HG02970 (cell line): ENCODE results near the gene RTL5.

Experiments used
- ATAC-seq: cut with Tn5 transposase; IDR thresholded peaks from one replicate; pipeline ENCODE4 v1.9.1; 2021; ENCODE audit warnings: mild to moderate bottlenecking, moderate library complexity, moderate number of reproducible peaks; ENCODE audit not compliant: unreplicated experiment, low FRiP score

RTL5 gene

DNA sequence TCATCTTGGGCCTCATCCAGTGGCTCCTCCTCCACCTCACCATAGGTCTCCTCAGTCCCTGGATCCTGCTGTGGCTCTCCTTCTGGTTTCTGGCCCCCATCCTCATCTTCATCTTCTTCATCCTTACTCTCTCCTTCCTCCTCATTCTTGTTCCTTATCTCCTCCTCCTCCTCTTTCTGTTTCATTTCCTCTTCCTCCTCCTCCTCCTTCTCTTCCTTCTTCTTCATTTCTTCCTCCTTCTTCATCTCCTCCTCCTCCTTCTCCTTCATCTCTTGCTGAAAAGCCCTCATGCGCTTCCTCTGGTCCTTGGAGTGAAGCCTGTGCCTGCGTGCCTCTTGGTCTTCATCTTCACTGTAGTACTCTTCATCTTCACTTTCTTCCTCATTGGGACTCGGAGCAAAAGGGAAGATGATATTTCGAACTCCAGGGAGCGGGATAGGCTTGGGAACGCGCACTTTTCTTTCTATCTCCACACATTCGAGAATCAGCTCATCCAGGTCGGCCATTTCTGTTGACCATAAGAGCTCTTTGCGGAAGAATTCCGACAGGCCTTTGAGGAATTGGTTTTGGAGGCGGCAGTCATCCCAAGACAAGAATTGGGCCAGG lies 1.5 kb downstream of the RTL5 start:
- ATAC-seq, result no peak

DNA sequence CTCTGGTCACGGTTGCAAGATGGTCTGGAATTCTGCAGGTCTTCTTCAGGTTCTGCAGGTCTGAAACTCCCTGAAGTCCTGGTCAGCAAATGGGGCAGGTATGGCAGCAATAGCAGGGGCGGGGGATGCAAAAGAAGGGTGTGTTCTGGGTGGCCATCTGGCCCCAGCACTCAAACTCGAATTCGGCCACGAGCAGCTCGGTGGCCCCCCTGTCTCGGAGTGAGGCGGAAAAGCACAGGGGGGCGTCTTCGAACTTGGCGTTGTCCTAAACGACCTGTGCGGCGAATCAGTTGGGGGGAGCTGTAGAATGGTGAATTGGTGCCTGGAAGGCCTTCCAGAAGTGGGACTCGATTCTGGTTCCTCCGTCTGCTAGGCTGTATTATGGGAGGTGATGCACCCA lies 2.1 kb downstream of the RTL5 start:
- ATAC-seq, result no peak

DNA sequence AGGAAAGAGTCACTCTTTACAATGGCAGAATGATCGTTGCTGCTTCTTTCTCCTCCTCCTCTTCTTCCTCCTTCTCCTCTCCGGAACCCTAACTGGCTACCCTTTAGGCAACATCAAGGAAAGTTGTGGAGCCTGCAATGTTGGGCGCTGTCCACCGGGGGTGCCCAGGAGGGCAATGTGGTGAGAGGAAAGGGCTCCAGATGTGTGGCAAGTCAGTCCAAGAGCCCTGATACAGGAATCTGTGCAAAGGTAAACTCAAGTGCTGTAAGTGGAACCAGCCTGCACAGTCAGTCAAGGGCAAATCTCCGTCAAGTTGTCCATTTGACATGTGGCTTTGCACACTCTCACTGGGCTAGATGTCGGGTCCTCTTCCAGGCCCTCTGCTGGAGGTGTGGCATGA lies 2.8 kb downstream of the RTL5 start:
- no peak for ATAC-seq

DNA sequence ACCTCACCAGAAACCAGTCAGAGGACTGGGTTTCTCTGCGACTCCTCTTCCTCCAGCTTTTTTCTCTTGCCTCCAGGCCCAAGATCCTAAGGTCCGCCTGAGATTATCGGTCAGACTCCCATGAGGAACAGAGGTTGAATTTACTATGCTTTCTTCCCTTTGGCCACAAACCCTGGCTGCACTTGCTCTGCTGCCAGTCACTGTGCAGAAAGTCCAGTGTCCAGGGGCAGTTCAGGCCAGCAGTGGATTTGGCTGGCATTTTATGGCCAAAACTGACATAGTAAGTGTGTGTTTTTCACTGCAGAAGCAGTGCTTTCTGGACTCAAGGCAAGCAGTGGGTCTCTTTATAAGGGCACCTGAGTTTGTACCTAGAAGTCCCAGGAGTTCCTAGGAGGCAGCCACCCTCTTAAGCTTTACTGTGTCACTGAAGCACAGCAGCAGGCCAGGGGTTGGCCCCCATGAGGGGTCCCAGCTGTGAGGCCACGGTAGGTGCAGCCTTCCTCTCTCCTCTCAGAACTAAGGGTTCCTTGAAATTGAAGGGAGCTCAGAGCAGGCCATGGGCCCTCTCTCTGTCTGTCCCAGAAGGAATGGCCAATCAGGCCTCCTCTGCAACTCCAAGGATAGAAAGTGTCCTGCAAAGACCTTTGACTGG lies 3.4 kb downstream of the RTL5 start:
- ATAC-seq, result no peak

DNA sequence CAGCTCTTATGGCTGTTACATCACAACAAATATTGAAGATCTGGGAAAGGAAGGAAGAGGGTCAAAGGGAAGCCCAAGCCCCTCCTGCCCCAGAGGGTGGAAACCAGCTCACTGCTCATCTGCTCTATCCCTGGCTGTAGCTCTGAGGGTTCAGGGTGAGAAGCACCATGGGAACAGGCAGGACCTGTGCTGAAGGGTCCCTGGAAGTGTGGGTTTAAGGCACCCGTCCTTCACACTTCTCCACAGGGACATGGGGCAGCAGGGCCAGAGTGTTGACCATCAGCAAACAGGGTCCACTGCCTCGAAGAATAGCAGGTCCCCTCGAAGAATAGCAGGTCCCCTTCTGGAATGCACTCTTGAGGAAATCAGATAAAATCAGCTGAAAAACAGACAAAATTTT lies 4.4 kb downstream of the RTL5 start:
- no peak for ATAC-seq

DNA sequence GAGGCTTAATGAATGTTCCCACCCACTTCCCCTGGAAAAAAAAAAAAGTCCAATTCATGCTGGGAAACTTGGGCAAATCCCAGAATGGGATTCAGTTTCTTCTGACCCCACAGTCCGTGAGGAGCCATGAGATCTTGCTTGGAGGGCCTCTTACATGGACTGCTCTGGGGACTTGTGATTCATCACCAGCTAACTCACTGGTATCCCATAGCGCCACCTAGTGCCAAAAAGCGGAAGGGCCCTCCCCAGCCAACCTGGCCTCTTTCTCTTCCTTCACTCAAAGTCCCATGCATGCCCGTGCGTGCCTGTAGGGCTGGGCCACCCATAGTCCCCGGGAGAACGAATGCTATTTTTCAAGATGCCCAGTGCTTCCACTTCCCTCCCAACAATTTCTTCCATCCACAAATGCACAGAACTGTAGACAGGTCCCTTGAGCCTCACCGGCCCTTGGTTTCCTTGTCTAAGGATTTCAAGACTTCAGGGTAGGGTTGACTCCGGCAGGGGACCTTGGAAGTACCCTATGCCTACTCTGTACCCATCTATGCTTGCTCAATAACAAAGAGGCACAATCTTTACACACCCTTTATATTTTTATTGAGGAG lies 5.1 kb downstream of the RTL5 start:
- ATAC-seq, result no peak

DNA sequence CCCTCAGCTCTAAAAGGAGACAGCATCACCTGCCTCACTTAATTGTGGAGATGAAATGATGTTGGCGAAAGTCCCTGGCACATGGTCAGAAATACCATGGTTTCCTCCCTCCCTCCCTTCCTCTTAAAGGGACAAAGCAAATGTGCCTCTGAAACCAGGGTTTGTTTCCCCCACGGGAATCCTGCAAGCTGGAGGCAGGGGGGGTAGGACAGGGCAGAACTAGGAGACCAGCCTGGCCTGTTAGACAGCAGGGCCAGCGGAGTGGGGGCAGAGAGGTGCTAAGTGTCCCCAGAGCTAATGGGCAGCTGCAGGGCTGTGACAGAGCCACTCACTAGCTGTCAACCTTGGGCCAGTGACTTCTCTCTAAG lies 5.7 kb downstream of the RTL5 start:
- ATAC-seq, result no peak

DNA sequence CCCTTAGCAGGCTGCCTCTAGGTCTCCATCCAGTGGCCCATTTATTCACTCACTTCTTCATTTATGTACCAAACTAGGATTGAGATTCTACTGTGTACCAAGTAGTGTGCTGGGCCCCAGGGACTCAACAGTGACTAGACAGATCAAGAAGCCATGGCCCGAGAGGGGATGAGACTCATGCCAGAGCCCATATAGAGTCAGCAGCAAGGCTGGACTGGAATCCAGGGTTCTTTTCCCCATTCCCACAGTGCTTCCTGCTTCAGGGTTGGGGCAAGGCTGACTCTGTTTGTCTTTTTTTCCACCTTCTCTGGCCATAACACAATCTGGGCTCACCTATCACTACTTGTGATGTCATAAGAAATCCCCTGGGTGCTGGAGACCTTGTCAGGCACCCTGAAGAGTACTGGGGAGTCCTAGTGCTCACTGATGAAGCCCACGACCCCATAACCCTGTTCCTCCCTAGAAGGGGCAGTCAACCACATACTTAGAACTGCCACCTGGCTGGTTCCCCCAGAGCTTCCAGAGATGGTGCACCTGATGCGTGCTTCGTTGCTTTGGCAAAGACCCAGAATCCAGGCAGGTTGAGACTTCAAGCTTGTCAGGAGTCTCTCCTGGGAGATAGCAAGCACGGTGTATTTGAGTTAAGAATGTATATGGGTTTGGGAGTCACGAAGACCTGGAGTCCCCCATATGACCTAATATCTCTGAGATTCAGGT lies 6.2 kb downstream of the RTL5 start:
- ATAC-seq, result no peak

DNA sequence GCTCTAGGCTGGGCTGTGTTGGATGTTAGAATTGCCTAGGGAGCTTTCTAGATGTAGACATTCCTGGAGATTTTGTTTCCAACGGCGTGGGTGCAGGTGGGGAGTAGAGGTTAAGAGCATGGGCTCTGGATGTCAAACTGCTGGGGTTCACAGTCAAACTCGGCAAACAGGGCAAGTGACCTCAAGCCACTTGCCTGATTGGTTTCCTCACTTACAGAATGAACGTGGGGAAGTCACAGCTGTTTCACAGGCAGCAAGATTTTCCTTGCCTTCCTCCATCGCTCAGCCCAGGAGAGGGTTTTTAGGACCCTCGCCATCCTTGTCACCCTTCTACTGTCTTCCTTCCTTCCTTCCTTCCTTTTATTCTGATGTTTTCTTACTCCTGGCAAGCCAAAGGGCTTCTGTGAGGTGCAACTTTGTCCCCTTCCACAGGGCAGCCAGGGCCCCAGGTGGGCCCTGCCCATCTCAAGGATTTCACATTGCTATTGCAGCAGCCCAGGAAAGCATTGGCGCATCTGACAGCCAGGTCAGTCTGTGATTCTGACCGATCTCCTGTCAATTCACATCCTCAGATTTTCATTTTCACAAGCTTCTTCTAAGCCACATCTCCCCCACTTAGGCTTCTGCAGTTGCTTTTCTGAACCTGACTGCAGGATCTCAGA lies 7.0 kb downstream of the RTL5 start:
- ATAC-seq, result no peak

DNA sequence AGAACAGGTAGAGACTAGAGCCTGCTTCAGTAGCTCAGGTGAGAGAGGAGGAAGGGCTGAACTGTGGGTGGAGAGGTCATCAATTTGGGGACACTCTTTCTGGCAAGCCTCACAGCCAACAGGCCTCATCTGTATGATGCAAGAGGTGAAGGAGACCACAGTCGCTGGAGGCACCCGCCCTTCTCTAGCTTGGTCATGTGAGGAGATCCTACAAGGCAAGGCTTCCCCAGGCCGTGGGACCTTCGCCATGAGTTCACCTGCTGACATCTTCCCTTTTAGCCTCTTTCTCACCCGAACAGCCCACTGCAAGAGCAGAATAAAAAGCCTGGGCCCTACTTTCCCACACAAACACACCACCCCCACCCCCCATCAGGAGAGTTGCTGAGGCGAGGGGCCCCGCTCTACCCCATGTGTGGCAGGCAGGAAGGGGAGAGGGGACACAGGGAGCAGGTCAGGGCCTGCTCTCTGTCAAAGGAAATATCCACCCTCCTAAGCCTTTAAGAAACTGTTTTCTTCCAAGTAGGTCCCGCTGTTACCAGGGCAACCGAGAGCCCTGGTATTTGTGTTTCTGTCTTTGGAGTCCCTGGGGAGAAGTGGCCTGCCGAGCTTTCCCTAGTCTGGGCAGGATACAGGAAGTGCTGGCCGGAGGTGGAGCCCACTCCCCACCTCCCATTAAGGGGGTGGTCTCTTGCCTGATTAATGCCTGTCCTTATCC lies 8.1 kb downstream of the RTL5 start:
- ATAC-seq, result no peak

DNA sequence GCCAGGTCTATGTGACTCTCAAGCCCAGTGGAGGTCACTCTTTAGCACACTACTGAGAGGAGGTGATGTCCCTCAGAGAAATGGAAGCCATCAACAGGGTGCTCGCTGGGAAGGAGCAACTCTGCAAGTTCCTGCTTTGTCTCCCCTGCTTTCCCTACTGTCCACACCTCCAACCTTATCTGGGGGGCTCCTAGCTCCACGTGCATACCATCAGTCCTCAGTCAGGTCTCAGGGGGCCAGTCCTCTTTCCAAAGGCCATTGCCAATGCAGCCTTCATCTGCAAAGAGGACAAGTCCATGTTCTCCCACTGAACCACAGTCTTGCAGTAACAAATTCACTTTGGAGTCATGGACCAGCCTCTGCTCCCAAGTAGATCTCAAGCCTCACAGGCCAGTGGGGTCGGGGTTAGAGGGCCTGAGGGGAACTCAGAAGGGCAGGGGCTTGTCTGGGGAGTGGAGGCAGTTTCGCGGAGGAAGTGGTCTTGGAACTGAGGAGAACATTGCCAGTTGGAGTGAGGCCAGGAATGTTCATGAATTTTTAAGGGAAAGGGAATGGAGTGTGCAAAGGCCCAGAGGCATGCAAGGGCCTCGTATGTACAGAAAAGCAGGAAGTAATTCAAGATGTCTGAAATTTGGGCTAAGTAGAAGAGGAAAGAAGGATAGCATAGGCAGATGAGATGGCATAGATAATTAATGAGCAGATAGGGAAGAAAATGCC lies 8.9 kb downstream of the RTL5 start:
- no peak for ATAC-seq

DNA sequence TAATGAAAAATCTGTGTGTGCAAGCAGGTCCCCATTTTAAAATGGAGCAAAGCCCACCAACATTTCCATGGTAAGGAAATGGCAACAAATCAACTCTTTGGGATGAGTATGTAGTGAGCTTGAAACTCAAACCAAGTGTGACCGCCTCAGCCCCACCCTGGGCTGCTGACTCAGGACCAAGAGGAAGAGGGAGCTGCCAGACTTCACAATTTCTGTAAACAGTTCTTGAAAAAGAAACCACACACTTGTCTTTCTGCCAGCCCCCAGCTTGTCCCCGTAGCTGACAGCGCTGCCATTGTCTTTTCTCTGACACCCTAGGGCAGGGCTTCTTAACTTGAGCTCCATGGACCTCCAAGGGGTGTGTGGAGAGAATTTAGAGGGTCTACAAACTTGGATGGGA lies 10.3 kb downstream of the RTL5 start:
- no peak for ATAC-seq

DNA sequence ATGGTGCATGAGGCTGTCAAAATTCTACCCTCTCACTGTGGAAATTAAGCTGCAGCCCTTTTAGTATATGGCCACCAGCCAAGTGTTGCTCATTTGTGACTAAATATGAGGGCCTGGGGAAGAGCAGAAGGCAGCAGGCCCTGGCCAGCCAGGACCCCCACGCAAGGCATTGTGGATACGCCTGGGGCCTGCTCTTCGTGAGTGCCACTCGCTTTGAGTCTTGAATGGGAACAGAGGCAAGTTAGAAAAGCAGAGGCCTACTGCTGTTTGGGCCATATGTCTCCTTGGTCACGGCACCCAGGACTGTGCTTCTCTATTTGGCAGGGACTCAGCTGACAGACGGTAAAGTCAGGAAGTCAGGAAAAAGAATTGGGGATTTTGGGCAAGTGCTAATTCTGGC lies 10.9 kb downstream of the RTL5 start:
- ATAC-seq, result no peak

DNA sequence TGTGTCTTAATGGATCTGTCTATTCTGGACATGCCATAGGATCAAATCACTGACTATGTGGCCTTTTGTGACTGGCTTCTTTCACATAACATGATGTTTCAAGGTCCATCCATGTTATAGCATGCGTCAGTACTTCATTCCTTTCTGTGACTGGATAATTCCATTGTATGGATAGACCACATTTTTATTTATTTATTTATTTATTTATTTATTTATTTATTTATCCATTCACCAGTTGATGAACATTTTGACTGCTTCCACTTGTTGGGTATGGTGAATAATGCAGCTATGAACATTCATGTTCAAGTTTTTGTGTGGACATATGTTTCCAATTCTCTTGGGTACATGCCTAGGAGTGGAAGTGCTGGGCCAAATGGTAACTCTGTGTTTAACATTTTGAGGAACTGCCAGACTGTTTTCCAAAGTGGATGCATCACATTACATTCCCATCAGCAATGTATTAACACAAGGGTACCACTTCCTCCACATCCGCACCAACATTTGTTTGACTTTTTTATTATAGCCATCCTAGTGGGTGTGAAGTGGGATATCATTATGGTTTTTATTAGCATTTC lies 14.0 kb downstream of the RTL5 start:
- ATAC-seq, result no peak

DNA sequence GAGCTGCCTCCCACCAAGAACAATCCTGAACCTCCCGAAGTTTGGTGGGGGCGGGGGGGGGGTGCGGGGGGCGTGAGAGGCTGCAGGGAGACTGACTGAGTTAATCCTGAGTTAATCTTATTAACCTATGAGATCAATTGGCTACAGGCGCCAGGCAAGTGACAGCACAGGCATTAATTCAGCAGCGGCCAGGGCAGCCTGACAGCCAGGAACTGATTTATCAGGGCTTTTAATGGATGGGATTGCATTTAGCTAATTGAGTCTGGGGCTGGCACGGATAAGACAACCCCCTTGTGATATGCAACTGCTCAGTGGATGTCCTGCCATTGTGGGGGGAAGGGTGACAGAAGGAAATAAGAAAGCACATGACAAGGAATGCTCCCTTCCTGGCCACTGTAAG lies 16.3 kb downstream of the RTL5 start:
- no peak for ATAC-seq

DNA sequence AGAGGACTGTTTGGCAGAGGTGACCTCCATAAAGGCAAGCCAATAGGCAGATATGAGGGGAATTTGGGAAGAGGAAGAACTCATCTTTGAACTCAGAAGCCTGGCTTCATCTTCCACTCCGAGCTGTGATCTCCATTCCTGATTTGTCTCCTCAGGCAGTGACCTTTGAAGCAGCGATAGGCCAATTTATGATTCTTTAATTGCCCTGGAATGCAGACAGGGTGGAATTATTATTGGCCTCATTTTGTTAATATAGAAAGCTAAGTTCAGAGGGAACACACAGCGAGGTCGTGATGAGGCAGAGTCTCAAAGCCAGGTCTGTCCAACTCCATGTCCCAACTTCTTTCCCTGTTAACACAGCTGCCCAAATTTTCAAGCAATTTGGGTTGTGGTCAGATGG lies 16.9 kb downstream of the RTL5 start:
- ATAC-seq, result no peak

DNA sequence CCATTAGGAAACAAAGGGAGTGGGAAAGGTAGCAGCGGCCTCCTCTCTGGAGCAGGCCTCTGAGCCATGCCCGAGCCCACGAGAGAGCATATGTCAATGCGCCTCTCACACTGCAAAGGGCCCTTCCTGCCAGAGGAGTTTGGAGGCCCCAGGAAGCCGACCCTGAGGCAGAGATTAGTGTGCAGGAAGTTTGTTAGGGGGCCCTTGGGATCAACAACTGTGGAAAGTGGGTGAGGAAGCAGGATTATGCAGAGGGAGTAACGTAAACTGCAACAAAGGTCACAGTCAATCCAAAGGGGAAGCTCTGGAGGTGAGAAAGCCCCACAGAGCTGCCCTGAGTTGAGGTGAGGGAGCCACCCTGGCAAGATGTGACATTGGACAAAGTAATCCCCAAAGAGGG lies 17.4 kb downstream of the RTL5 start:
- ATAC-seq, result no peak

DNA sequence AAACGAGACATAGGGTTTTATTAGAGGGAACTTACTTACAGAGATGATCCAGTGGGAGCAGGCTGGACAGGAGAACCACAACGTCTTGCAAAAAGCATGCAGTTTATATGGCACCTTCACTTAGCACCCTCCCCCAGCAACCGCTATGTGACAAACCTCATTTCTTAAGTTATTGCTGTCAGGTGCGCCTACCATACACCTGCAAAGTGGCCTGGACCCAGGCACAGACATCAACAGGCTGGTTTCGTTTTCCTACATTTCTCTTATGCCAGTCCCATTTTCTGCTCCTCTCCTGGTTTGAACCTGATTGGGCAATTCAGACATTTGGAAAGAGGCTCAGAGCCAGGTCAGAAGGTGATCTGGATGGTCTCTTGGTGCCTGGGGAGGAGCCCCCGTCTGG lies 18.3 kb downstream of the RTL5 start:
- ATAC-seq, result no peak

DNA sequence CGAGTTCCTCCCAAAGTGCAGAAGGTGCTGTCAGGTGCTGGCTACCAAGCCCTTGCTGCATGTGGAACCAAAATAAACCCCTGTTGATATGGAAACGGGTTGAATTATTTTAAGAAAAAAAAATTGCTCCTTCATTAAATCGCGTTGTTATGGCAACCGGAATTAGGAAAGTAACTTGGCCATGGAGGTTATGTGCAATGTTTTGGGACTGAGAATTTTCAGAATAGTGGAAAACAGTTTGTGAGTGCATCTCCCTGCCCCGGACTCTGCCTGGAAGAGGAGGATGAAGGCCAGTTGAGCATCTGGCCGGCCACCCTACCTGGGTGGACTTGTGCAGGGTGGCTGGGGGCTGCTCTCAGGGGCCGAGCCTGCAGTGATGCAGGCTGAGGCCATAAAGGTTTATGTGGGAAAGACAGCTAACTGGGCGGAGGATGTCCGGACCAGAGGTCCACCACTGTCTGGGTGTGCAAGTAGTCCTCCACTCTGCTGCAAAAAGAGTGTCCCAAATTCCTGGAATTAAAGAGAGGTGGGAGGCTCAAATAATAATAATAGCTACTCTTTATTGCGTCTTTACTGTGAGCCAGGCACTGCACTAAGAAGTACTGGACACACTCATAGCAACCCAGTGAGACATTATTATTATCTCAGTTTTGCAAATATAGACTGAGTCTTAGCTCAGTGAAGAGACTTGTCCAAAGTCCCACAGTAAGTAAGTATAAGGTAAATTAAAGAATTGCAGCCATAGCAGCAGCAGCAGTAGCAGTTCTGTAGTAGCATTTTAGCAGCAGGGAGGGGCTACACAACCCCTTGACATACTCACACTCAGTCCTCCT lies 20.6 kb downstream of the RTL5 start:
- no peak for ATAC-seq
